ENCODE data around the gene TBL1XR1. TPM values are rescaled to one million over a fixed set of nuclear protein-coding genes. Genes with fewer than 3 reads are reported as not detected.
A peak's percentile ranks its signal among the peaks of the same experiment; 100 is the strongest.

Gene TBL1XR1
- total RNA-seq, 1 donor from 2014 or later = 57.1 TPM

GRCh38 chr3:177111541-177111949 is 85.7 kb downstream of the TBL1XR1 start:
- ATAC-seq (no peak), DNase-seq (ENCODE audit: low spot score) (no peak)

GRCh38 chr3:177110895-177111294 is 86.4 kb downstream of the TBL1XR1 start:
- no peak for DNase-seq (ENCODE audit: low spot score)
- ATAC-seq = no peak

GRCh38 chr3:177110386-177110785 is 86.9 kb downstream of the TBL1XR1 start:
- no peak for ATAC-seq
- no peak for DNase-seq (ENCODE audit: low spot score)

- ATAC-seq (no peak), DNase-seq (ENCODE audit: low spot score) (no peak)
Observed at GRCh38 chr3:177109688-177110330, 87.5 kb downstream of the TBL1XR1 start.

GRCh38 chr3:177108648-177109047 is 88.6 kb downstream of the TBL1XR1 start:
- DNase-seq (ENCODE audit: low spot score) (no peak), ATAC-seq (peak; percentile 72)

GRCh38 chr3:177107461-177108239 is 89.6 kb downstream of the TBL1XR1 start:
- no peak for DNase-seq (ENCODE audit: low spot score)
- peak; percentile 32 for ATAC-seq

- ATAC-seq (no peak), DNase-seq (ENCODE audit: low spot score) (no peak)
Observed at GRCh38 chr3:177106594-177106993, 90.7 kb downstream of the TBL1XR1 start.

GRCh38 chr3:177106184-177106583 is 91.1 kb downstream of the TBL1XR1 start:
- no peak for DNase-seq (ENCODE audit: low spot score)
- no peak for ATAC-seq

- DNase-seq (ENCODE audit: low spot score) (no peak), ATAC-seq (peak; percentile 61)
Observed at GRCh38 chr3:177105623-177106022, 91.7 kb downstream of the TBL1XR1 start.

GRCh38 chr3:177104299-177104992 is 92.8 kb downstream of the TBL1XR1 start:
- no peak for ATAC-seq

GRCh38 chr3:177102553-177102952 is 94.7 kb downstream of the TBL1XR1 start:
- DNase-seq (ENCODE audit: low spot score) (no peak), ATAC-seq (peak; percentile 34)

More at GRCh38 chr3:177104299-177104992, 92.8 kb downstream of the TBL1XR1 start:
- DNase-seq (ENCODE audit: low spot score) = no peak

GRCh38 chr3:177098551-177098950 is 98.7 kb downstream of the TBL1XR1 start:
- ATAC-seq (no peak), DNase-seq (ENCODE audit: low spot score) (no peak)

GRCh38 chr3:177096615-177097014 is 100.7 kb downstream of the TBL1XR1 start:
- ATAC-seq = no peak
- DNase-seq (ENCODE audit: low spot score) = no peak

- ATAC-seq (no peak), DNase-seq (ENCODE audit: low spot score) (no peak)
Observed at GRCh38 chr3:177093966-177094365, 103.3 kb downstream of the TBL1XR1 start.

GRCh38 chr3:177089901-177090300 is 107.4 kb downstream of the TBL1XR1 start:
- ATAC-seq = no peak
- no peak for DNase-seq (ENCODE audit: low spot score)

GRCh38 chr3:177089110-177089509 is 108.2 kb downstream of the TBL1XR1 start:
- no peak for DNase-seq (ENCODE audit: low spot score)
- ATAC-seq = no peak

GRCh38 chr3:177085794-177086193 is 111.5 kb downstream of the TBL1XR1 start:
- ATAC-seq (no peak), DNase-seq (ENCODE audit: low spot score) (no peak)

GRCh38 chr3:177084616-177085015 is 112.7 kb downstream of the TBL1XR1 start:
- ATAC-seq (no peak), DNase-seq (ENCODE audit: low spot score) (no peak)

- no peak for DNase-seq (ENCODE audit: low spot score)
- ATAC-seq = peak; percentile 93
Observed at GRCh38 chr3:177080122-177080521, 117.2 kb downstream of the TBL1XR1 start.

GRCh38 chr3:177079684-177080083 is 117.6 kb downstream of the TBL1XR1 start:
- ATAC-seq = peak; percentile 51
- DNase-seq (ENCODE audit: low spot score) = no peak

- ATAC-seq = no peak
- no peak for DNase-seq (ENCODE audit: low spot score)
Observed at GRCh38 chr3:177071496-177072156, 125.7 kb downstream of the TBL1XR1 start.

Data from left lobe of liver (tissue), 2 donors.